GM21717 (cell line): ENCODE data around the gene C1orf226.
"Not testable (repeated sequence)": the region's sequence is repeated elsewhere in the genome, so short reads cannot be mapped to it uniquely, and the experiment has no call there.

Experiments used
- ATAC-seq: cut with Tn5 transposase; IDR thresholded peaks from one replicate; pipeline ENCODE4 v1.9.1; 2021; ENCODE audit warnings: mild to moderate bottlenecking, moderate library complexity; ENCODE audit not compliant: unreplicated experiment

The C1orf226 gene

DNA sequence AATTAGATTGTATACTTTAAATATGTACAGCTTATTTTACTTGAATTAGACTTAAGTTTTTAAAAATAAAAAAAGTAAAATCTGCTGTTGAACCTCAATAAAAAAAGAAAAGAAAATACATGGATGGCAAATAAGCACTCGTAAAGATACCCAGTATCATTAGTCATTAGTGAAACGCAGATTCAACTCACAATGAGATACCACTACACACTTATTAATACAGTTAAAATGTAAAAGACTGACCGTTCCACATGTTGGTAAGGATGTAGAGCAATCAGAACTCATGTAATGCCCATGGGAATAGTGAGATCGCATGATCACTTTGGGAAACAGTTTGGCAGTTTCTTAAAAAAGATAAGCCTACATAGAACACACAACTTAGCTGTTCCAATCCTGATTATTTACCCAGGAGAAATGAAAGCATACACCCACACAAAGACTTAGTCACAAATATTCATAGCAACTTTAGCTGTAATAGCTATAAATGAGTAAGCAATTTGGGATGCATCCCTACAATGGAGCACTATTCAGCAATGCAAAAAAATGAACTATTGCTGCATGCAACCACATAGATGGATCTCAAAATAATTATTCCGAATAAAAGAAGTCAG is 23.1 kb downstream of the C1orf226 start:
- ATAC-seq = no peak

DNA sequence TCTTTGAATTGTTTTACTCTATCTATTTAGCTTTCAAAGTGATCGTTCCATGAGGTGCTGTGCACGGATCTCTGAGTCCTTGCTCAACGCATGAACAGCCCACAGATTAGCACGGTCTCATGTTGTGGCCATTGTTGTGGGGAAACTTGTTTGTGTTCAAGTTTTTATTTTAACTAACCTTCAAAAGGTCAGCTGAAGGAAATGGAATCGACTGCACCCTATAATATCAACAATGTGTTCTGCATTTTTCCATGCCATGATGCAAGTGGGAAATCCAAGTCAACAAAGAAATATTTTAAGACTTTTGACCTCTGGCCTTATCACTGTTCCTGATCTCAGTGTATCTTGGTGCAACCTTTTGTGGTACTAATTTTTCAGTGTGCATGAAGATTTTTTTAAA is 24.3 kb downstream of the C1orf226 start:
- ATAC-seq = no peak

DNA sequence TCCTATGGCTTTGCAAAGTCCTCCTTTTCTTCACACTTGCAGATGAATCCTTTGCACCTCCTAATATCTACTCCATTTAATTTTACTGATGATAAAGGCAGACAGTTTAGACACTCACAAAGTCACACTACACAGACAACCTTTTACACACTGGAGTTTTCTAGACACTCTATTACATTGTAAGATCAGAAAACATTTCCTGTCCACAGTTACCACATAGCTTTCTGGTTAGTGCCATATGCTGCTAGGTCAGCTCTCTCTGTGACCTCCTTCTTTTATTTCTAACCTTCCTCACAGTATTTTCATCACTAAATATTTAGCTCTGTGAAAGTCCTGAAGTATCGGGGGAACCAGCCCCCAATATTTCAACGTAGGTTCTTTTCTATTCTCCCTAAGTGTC is 25.3 kb downstream of the C1orf226 start:
- no peak for ATAC-seq

DNA sequence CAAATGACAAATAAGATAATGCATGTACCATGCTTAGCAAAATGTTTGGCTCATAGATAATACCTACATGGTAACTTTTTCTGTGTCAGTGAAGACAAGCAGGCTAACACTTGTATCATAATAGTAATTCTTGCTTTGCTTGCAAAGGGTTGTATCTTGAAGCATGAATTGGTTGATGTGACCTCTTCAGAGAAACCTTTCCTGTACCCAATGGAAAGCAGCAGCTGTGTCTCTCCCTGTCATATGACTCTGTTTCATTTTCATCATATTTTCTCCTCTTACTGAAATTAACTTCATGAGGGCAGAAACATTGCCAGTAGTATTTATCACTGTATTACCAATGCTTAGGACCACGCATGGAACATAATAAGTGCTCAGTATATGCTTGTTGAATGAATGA is 26.0 kb downstream of the C1orf226 start:
- no peak for ATAC-seq

DNA sequence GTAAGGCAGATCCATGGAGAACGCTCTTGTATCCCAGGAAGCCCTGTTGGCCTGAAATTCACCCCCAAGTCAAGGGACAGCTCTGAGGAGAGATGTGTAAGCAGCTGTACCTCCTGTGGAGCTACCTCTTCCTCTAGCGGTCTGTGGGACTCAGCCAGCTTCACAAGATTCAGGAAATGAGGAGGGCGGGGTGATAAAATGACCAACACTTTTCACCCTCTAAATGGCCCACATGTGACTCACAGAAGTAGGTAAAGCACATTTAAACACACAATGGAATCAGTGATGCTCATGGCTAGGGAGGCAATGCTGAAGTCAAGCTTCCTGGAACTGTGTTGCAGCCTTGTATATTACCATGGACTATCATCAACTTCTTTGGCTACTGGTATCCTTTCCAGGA is 30.5 kb downstream of the C1orf226 start, which contains the start of gene SH2D1B:
Gene SH2D1B, minus strand, starts transcription at position 135 of the 400 bp plus-strand sequence. Its CDS starts 120 bp downstream, at position 15.
- ATAC-seq = no peak

DNA sequence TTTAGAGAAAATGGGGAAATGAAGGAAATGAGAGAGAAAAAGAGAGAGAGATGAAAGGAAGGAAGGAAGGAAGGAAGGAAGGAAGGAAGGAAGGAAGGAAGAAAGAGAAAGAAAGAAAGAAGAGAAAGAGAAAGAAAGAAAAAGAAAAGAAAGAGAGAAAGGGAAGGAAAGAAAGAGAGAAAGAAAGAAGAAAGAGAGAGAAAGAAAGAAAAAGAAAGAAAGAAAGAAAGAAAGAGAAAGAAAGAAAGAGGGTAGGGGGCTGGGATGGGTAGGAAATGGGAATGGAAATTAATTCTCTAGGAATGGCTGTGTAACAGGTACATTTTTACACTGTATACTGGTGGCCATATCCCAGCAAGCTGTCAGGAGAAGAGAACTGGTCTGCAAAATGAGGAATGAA is 34.7 kb downstream of the C1orf226 start:
- ATAC-seq = no peak

DNA sequence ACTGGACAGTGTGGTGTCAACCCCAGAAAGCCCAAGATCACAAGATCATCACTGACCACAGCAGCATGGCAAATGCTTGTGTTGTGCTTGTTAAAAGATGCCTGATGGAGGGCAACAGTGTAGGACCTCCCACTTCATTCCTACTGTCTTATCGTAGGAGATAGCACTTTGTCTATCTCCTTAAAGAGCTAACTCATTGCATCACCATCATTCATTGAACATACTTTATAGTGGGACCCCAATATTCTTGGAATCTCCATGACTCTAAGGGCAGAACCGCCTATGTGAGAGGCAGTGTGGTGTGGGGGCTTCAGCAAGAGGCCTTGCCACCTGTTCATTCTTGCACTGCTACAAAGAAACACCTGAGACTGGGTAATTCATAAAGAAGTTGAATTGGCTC is 35.4 kb downstream of the C1orf226 start:
- ATAC-seq = no peak

DNA sequence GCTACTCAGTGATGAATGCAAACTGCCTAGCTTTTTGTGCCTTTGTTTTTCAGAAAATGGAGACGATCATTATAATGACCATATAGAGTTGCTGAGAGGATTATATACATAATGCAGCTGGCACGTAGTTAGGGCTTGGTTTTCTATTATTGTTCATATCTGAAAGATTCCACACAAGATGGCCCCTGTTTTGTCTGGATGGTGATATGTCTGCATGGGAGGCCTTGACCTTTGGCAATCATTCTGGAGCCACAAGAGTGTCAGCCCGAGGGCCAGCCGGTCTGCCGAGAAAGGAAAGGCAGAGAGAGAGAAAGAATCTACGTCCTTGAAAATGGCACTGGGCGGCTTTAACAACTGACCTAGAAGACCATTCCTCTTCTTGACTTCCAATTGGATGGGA is 36.1 kb downstream of the C1orf226 start:
- no peak for ATAC-seq

DNA sequence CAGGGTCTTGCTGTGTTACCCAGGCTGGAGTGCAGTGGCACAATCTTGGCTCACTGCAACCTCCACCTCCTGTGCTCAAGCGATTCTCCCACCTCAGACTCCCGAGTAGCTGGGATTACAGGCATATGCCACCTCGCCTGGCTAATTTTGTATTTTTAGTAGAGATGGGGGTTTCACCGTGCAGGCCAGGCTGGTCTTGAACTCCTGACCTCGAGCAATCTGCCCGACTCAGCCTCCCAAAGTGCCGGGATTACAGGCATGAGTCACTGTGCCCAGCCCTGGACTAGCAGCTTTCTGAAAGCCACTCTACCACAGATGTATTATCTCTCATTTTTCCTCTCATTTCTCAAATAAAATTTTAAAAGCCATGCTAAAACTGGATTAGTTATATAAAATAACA is 37.1 kb downstream of the C1orf226 start:
- not testable (repeated sequence) for ATAC-seq

DNA sequence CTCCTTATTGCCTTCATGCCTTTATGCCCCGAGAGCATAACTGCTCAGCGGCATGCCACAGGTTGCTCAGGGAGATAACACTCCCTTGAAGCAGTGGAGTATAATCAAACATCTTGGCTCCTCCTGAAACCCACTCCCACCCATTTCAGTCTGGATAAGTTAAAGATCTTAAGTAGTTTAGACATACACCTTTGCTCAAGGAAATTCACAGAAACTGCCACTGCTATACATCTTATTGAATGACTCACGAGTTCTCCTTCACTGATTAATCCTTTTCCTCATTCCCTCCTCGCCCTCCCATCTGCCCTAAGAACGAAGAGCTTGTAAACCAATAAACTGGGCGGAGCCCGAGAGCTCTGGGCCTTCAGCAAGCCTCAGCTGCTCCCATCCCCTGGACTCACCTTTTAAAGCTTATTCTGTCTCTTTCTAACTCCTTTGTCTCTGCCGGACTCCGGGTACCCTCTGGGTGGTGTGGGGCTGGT is 38.0 kb downstream of the C1orf226 start:
- not testable (repeated sequence) for ATAC-seq

DNA sequence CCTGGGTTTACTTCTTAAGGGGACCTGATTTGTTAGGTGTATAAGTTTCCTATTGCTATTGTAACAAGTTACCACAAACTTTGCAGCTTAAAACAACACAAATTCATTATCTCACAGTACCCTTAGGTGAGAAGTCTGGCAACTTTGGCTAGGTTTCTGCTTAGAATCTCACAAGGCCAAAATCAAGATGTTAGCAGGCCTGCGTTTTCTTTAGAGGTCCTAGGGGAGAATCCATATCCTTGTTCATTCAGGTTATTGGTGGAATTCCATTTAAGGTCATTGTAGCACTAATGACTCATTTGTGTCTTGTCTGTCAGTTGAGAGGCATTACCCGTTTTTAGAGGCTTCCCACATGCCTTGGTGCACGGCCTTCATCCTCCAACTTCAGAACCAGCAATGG is 38.6 kb downstream of the C1orf226 start:
- ATAC-seq = no peak

DNA sequence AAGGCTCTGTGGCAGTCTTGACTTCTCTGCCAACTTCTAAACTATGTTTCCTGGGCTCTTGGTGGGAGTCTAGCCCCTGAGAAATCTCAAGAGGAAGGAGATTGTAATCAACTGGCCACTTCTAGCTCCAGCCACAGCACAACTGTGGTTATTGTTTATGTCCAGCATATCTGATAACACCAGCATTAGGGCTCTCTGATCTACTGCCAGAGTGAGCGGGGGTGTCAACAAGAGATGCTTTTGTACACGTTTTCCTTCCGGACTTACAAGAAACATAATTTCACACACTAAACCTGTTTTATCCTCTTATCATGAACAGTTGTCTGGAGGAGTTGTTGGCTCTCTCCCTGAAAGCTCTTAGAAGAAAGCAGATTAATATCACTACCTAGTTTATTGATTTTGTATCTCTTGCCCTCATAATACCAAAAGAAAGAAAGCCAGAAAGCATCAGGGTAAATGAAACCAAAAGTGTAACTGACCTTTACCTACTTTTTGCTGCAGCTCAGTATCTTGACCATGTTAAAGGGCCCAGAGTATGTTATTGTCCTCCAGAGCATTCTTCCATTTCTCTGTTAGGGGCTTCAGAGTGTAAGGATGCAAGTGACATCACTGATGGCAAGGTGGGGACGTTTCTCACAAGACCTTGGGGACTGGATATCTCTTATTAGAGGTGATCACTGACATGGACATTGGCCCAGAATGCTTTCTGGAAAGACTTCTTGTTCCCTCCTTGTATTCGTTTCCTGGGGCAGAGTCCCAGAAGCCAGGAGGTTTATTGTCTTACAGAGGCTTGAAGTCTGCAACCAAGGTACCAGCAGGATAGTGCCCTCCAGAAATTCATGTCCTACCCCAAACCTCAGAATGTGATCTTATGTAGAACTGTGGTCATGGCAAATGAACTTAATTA is 40.0 kb downstream of the C1orf226 start:
- ATAC-seq = no peak

DNA sequence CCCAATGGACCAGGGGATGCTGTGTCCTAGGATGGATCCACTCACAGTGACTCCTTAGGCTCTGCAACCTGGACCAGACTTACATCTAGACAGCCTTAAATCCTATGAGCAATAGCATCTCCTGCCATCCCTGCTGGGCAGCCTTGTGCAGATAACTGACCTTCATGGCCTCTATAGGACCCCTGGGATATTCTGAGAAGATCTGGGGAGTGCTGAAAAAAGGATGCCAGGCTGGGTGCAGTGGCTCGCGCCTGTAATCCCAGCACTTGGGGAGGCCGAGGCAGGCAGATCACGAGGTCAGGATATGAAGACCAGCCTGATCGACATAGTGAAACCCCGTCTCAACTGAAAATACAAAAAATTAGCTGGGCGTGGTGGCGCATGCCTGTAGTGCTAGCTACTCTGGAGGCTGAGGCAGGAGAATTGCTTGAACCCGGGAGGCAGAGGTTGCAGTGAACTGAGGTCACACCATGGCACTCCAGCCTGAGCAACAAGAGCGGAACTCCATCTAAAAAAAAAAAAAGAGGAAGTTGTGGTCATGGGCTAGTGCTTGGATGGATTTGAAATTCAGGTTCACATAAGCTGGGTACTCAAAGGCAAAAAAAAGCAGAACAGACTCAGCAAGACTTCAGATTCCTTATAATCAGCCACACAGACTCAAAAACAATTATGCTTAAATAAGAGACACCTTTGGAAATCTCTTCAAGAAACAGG is 41.3 kb downstream of the C1orf226 start:
- no peak for ATAC-seq

DNA sequence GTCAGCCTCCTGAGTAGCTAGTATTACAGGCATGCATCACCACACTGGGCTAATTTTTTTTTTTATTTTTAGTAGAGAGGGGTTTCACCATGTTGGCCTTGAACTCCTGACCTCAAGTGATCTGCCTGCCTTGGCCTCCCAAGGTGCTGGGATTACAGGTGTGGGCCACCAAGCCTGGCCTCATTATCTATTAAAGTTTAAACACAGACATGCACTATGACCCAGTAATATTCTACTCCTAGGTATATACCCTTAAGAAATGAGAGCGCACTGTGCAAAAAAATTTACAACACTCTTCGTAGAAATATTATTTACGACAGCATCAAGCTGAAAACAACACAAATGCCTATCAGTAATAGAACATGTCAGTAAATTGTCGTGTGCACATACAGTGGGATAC is 49.1 kb downstream of the C1orf226 start:
- ATAC-seq = no peak

DNA sequence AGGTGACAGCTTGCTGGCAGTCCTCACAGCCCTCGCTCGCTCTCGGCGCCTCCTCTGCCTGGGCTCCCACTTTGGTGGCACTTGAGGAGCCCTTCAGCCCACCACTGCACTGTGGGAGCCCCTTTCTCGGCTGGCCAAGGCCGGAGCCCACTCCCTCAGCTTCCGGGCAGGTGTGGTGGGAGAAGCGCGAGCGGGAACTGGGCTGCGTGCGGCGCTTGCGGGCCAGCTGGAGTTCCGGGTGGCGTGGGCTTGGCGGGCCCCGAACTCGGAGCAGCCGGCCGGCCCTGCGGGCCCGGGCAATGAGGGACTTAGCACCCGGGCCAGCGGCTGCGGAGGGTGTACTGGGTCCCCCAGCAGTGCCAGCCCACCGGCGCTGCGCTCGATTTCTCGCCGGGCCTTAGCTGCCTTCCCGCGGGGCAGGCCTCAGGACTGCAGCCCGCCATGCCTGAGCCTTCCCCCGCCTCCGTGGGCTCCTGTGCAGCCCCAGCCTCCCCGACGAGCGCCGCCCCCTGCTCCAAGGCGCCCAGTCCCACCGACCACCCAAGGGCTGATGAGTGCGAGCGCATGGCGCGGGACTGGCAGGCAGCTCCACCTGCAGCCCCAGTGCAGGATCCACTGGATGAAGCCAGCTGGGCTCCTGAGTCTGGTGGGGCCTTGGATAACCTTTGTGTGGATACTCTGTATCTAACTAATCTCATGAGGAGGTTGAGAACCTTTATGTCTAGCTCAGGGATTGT is 51.6 kb downstream of the C1orf226 start:
- ATAC-seq = not testable (repeated sequence)
